Hepatocyte (in vitro differentiated cells): ENCODE data around the gene LIMA1. TPM values are rescaled to one million over a fixed set of nuclear protein-coding genes. Genes with fewer than 3 reads are reported as not detected.
"Not testable (repeated sequence)": the region's sequence is repeated elsewhere in the genome, so short reads cannot be mapped to it uniquely, and the experiment has no call there.

Source experiments
- DNase-seq: peaks from one replicate; pipeline ENCODE4 v3.0.0-alpha.2; 2016; ENCODE audit warnings: low spot score
- H2AFZ ChIP-seq: fragments of 200-600 bp; sonication (generic); 2 replicates; pipeline ENCODE4 v1.6.0; 2016; ENCODE audit warnings: antibody characterized with exemption, mild to moderate bottlenecking
- H3K27ac ChIP-seq: fragments of 200-600 bp; sonication (generic); 2 replicates; pipeline ENCODE4 v1.5.1; 2016; ENCODE audit warnings: mild to moderate bottlenecking
- H3K27me3 ChIP-seq: fragments of 200-600 bp; sonication (generic); 2 replicates; pipeline ENCODE4 v1.6.1; 2016
- H3K36me3 ChIP-seq: fragments of 200-600 bp; sonication (generic); replicated peaks from 2 replicates; pipeline ENCODE4 v1.5.1; 2016; ENCODE audit warnings: low read depth; ENCODE audit not compliant: insufficient read depth
- H3K4me1 ChIP-seq: fragments of 200-600 bp; sonication (generic); 2 replicates; pipeline ENCODE4 v1.5.1; 2016; ENCODE audit warnings: mild to moderate bottlenecking, moderate library complexity; ENCODE audit not compliant: insufficient read depth
- H3K4me2 ChIP-seq: fragments of 200-600 bp; sonication (generic); 2 replicates; pipeline ENCODE4 v1.6.0; 2016
- H3K4me3 ChIP-seq: fragments of 200-600 bp; sonication (generic); 2 replicates; pipeline ENCODE4 v1.5.1; 2016; ENCODE audit warnings: mild to moderate bottlenecking
- H3K79me2 ChIP-seq: fragments of 200-600 bp; sonication (generic); 2 replicates; pipeline ENCODE4 v1.6.0; 2017; ENCODE audit warnings: mild to moderate bottlenecking
- H3K9me2 ChIP-seq: fragments of 200-600 bp; sonication (generic); replicated peaks from 2 replicates; pipeline ENCODE4 v1.6.0; 2017; ENCODE audit warnings: mild to moderate bottlenecking; ENCODE audit not compliant: insufficient read depth
- H3K9me3 ChIP-seq: fragments of 200-600 bp; sonication (generic); 2 replicates; pipeline ENCODE4 v1.5.1; 2016; ENCODE audit warnings: low read depth, mild to moderate bottlenecking
- H4K20me1 ChIP-seq: fragments of 200-600 bp; sonication (generic); 2 replicates; pipeline ENCODE4 v1.6.0; 2016; ENCODE audit warnings: mild to moderate bottlenecking; ENCODE audit not compliant: insufficient read depth, poor library complexity, severe bottlenecking
- CTCF ChIP-seq: fragments of 200-600 bp; sonication (generic); IDR thresholded peaks from 2 replicates; pipeline ENCODE4 v1.5.1; 2016; ENCODE audit warnings: antibody characterized with exemption, mild to moderate bottlenecking; ENCODE audit not compliant: poor library complexity
- EZH2 ChIP-seq: fragments of 200-600 bp; sonication (generic); IDR thresholded peaks from 2 replicates; pipeline ENCODE4 v1.6.1; 2016; ENCODE audit warnings: antibody characterized with exemption, mild to moderate bottlenecking, borderline replicate concordance
- EZH2phosphoT487 ChIP-seq: fragments of 200-600 bp; sonication (generic); IDR thresholded peaks from one replicate; pipeline ENCODE4 v1.6.1; 2018; ENCODE audit warnings: antibody characterized with exemption, mild to moderate bottlenecking, low read depth, moderate library complexity; ENCODE audit not compliant: unreplicated experiment, severe bottlenecking
- WGBS: methylation state at CpG from one replicate; pipeline ENCODE4 v1.1.6; 2016; ENCODE audit warnings: low lambda C conversion rate; ENCODE audit errors: missing lambda C conversion rate; 5-methylcytosine and 5-hydroxymethylcytosine counted together
- polyA plus RNA-seq: library from polyadenylated mRNA; unstranded; fragments of >200 nt; fragmentation: Nextera tagmentation; extraction: Ambion mirVana; gene quantifications from 2 replicates; pipeline ENCODE4 v1.2.1, GENCODE V29; 2016
- total RNA-seq: library from RNA; depleted of rRNA; stranded (reverse); fragments of >200 nt; gene quantifications from 2 replicates; pipeline ENCODE4 v1.2.3, GENCODE V29; 2014

Gene LIMA1
- total and polyA plus RNA-seq, 2 experiments from 2014 or later, result 54.8 to 84.4 TPM

- no peaks in the 10 kb centered on the region for H3K9me2 ChIP-seq
- H3K27ac ChIP-seq, result no peak overlapping the region
- H3K4me3 ChIP-seq, result no peak overlapping the region
- H3K27me3 ChIP-seq, result no peaks in the 10 kb centered on the region
- H4K20me1 ChIP-seq, result peaks cover 11% of the 10 kb centered on the region
- no peak overlapping the region for H3K4me2 ChIP-seq
- TF ChIP-seq EZH2 (no peak), CTCF (no peak), EZH2phosphoT487 (no peak)
- no peaks in the 10 kb centered on the region for H3K9me3 ChIP-seq
- no peaks in the 10 kb centered on the region for H3K4me1 ChIP-seq
- H2AFZ ChIP-seq, result no peak overlapping the region
- no peak for DNase-seq
- no peaks in the 10 kb centered on the region for H3K36me3 ChIP-seq
- peaks cover 83% of the 10 kb centered on the region for H3K79me2 ChIP-seq
- WGBS, result 95% methylated on average over 1 of the region's 1 CpG
Measured at GRCh38 chr12:50151047-50151687, 132.2 kb downstream of the LIMA1 start.

DNA sequence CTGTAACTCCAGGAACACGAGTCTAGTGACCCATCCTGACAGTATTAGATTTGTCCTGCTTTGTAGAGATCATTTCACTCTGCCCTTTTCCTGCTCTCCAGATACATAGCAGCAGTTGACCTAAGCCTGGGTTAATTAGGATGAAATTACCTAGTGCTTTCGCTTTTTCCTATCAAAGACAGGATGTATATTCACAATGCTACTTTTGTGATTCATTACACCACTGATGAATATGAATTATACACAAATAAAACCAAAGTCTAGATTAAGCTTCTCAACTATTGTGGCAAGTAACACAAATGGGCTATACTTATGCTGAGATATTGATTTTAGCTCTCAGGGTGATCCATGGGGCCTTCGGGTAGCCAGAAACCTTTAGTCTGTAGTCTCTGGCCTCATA lies 134.0 kb downstream of the LIMA1 start:
- DNase-seq, result no peak
- Histone ChIP-seq H3K4me2 (no peak overlapping the region), H3K4me1 (no peaks in the 10 kb centered on the region), H3K27ac (no peak overlapping the region), H3K36me3 (no peaks in the 10 kb centered on the region), H2AFZ (no peak overlapping the region), H3K27me3 (no peaks in the 10 kb centered on the region), H3K79me2 (peaks cover 83% of the 10 kb centered on the region), H3K4me3 (no peak overlapping the region), H3K9me3 (no peaks in the 10 kb centered on the region), H4K20me1 (peaks cover 14% of the 10 kb centered on the region), H3K9me2 (no peaks in the 10 kb centered on the region)
- TF ChIP-seq EZH2 (no peak), EZH2phosphoT487 (no peak), CTCF (no peak)
- WGBS, result 84% methylated on average over 3 of the region's 3 CpGs

- Histone ChIP-seq H4K20me1 (peaks cover 14% of the 10 kb centered on the region), H3K79me2 (peaks cover 80% of the 10 kb centered on the region)
- H3K4me1 ChIP-seq, H3K4me3 ChIP-seq, DNase-seq, H3K9me3 ChIP-seq, H2AFZ ChIP-seq, H3K4me2 ChIP-seq, H3K36me3 ChIP-seq, H3K27ac ChIP-seq, H3K9me2 ChIP-seq, H3K27me3 ChIP-seq: not testable (repeated sequence)
- WGBS, result 95% methylated on average over 6 of the region's 6 CpGs
Measured at GRCh38 chr12:50148011-50148410, 135.3 kb downstream of the LIMA1 start.

DNA sequence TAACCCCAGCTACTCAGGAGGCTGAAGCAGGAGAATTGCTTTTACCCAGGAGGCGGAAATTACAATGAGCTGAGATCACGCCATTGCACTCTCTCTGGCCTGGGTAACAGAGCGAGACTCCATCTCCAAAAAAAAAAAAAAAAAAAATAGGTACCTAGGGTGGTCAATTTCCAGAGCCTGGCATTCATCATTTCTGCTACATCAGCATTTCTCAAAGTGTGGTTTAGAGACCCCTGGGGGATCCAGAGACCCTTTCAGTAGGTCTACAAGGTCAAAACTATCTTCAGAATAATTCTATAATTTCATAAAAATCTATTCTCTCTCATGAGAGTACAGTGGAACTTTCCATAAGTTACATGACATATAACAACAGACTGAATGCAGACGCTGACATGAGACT lies 136.0 kb downstream of the LIMA1 start:
- TF ChIP-seq EZH2 (no peak), CTCF (no peak), EZH2phosphoT487 (no peak)
- H3K4me3 ChIP-seq, result no peak overlapping the region
- peaks cover 14% of the 10 kb centered on the region for H4K20me1 ChIP-seq
- no peak overlapping the region for H3K4me2 ChIP-seq
- DNase-seq, result no peak
- peaks cover 73% of the 10 kb centered on the region for H3K79me2 ChIP-seq
- H3K36me3 ChIP-seq, result no peaks in the 10 kb centered on the region
- H3K27ac ChIP-seq, result no peak overlapping the region
- no peaks in the 10 kb centered on the region for H3K9me3 ChIP-seq
- no peak overlapping the region for H2AFZ ChIP-seq
- no peaks in the 10 kb centered on the region for H3K4me1 ChIP-seq
- no peaks in the 10 kb centered on the region for H3K9me2 ChIP-seq
- H3K27me3 ChIP-seq, result no peaks in the 10 kb centered on the region
- 98% methylated on average over 4 of the region's 4 CpGs for WGBS
